ENCODE data around the gene ITPRIPL2.
A peak's percentile ranks its signal among the peaks of the same experiment; 100 is the strongest.

- TF ChIP-seq CTCF (optimal IDR thresholded peaks at IDR 0.05 in 1 of 3, IDR thresholded peaks at IDR 0.05 in 1 of 3, conservative IDR thresholded peaks at IDR 0.05 in 1 of 3; ENCODE audit: extremely low read depth in 1 of 3, insufficient read depth in 2 of 3, low read length in 3 of 3), result no peak
- TF ChIP-seq EZH2 (IDR thresholded peaks at IDR 0.05; ENCODE audit: low read length), result peak; percentile 49
Observed at GRCh38 chr16:19168371-19169081, 54.8 kb downstream of the ITPRIPL2 start.
